ENCODE measurements around the gene FAM32A.

FAM32A gene

DNA sequence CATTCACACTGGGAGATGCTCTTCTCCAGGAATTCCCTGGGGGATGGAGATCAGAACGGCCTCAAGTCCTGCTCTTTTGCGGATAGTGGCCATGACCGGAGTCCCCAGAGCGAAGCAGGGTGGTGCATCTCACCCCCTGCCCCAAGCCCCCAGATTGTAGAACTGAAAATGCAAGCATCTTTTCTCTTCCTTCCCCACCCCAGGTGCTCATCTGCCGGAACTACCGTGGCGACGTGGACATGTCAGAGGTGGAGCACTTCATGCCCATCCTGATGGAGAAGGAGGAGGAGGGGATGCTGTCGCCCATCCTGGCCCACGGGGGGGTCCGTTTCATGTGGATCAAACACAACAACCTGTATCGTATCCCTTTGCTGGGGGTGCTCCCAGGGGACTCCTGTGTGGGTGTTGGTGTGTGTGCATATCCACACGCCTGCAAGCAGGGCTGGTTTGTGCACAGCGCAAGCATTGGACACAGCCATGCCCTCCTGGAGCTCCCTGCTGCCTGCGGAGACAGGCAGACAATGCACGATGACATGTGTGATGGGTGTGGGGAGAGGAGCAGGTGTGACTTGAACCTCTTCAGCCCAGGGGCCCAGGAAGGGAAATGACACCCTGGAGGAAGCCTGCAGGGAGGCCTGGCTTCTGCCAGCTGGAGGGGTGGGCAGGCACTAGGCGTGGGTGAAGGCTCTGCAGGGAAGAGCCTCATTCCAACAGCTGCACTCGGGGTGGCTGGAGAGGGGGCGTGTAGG is 18.2 kb downstream of the FAM32A start:
- no peak for DNase-seq

DNA sequence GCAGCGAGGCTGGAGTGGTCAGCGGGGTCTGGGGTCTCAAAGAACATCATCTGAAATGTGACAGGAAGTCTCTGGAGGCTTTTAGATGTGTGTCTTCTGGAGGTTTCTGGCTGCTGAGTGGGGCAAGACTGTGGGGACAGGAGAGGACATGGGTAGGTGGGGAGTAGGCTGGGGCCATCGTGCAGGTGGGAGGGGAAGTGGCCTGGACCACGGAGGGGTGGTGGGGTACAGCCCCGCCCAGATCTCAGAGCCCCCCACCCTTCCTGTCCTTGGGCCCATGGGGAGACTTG is 18.7 kb downstream of the FAM32A start:
- no peak for DNase-seq

DNA sequence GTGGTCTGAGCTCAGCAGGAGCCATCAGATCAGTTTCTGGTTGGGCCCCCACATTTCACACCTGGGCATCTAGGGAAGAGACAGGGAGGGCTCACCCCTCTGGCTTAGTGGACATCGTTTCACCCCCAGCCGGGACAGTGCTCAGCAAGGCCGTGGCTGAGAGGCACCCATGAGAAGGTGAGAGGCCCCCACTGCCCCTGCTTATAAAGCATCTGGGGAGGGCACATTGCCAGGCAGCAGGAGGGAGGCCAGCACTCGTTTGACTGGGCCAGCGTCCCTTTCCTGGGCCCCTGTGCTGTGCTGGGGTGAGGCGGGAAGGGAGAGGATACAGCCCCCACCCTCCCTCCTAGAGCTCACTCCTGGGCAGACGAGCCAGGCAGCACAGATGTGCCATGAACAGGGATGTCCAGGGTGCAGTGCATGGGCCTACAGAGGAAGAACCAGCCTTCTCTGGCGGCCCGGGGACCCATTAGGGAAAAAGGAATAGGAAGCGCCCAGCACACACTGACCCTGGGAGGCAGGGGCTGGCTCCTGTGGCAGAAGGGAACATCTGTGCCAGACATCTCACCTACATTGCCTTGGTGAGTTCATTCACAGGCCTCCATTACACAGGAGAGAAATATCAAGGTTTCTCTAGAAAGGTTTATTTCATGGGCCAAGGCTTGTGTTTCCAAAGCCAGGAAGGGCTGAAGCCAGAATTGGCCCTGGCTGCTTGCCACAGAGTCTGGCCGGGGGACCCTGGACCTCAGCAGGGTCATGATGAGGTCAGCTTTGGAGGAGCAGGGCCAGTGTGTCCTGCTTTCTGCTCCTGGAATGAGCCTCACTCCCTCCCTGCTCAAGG is 20.2 kb downstream of the FAM32A start:
- no peak for DNase-seq

DNA sequence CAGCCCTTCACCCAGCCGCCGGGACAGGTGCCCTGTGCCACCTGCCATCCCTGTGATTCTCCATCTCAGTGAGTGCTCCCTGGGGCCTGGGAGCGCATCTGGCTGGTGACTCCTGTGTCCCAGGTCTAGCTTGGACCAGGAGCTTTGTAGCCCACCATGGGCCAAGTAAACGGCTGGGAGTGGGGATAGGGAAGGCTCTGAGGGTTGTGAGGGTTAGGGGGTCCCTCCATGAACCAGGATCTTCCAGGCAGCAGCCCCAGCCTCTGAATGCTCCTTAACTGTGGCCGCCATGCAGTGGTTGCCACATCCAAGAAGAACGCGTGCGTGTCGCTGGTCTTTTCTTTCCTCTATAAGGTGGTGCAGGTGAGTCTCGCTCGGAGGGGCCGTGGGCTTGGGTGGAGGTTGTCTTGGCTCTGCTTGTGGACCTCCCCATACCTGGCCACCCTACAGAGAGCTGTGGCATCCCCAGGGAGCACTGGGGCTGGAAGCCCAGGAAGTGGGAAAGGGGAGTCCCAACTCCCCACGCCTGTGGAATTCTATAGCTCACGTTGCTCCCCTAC is 20.9 kb downstream of the FAM32A start:
- DNase-seq = no peak

DNA sequence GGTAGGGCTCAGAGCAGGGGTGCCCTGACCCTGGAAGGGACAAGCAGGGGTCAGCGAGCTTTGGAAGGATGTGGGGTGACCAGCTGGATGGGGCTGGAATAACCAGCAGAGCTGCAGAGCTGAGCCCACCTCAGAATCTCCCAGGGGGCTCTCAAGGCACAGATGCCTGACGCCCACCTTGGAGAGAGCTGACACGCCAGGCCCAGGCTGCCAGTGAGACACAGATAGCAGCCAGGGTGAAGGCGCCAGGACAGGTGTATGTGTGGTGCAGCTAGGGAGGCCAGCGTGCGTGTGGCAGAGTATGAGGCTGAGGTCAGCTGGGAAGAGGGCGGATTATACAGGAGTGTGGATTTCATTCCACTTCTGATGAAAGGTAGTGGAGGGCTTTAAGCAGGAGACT is 21.4 kb downstream of the FAM32A start:
- no peak for DNase-seq

DNA sequence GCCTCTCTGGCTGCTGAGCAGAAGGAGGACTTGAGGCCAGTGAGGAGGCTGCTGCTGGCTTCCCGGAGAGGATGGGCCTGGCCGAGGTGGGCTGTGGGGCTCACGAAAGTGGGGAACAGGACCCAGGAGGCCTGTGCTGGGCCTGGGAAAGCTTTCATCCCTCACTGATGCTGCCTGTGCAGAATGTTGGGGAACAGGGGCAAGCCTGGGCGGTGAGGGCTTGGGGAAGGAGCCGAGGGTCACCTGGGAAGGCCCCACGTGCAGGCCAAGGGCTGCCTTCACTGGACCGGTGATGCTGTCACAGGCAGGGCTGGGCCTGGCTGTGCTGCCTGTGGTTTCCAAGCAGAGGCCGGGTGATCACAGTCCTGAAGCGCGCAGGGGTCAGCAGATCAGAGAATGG is 21.9 kb downstream of the FAM32A start:
- DNase-seq = no peak

DNA sequence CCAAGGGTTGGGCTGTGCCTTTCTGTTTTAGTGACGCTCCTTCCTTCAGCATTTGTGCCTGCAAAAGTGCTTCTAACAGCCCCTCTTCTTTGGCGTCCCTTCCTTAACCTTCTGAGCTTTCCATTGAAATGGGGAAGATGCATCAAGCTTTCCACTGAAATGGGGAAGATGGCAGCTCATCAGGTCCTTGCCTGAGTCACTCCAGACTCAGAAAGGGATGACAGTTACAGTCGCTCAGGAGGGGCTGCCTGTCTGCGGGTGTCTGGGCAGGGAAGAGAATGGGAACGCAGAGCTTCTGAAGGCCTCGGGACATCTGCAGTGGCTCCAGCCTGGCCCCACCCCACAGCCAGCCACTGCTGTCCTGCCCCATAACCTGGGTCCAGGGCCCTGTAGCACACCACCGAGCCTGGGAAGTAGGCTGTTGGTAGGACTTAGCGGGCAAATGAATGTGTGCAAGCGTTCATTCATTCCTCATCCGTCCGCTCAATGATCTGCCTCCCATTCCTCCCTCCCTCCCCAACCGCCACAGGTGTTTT is 22.3 kb downstream of the FAM32A start:
- DNase-seq = no peak

DNA sequence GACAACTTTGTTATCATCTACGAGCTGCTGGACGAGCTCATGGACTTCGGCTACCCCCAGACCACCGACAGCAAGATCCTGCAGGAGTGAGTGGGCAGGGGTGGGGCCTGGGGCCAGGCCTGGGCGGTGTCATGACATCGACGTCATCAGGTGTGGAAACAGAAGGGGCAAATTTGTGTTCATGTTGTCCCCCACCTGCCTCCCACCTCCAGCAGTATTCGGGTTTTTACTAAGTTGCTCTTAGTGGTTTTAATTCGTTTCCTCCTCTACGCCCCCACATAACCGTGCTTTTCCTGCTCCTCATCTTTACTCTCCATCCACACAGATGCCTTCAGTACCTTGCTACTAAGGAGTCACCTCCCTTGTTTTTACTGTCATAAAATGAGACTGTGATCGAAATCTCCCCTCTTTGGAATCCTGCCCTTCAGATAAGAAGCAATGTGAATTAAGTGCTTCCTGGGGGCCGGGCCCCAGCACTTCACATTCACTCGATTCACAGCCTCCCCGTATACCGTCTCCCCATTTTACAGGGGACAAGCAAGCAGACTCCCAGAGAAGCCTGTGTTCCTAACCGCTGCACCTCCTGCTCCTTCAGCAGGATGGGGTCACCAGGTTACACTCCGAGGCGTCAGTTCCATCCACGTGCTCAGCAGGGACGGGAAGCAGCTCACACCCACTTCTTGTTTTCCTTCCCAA is 23.0 kb downstream of the FAM32A start:
- DNase-seq = no peak

DNA sequence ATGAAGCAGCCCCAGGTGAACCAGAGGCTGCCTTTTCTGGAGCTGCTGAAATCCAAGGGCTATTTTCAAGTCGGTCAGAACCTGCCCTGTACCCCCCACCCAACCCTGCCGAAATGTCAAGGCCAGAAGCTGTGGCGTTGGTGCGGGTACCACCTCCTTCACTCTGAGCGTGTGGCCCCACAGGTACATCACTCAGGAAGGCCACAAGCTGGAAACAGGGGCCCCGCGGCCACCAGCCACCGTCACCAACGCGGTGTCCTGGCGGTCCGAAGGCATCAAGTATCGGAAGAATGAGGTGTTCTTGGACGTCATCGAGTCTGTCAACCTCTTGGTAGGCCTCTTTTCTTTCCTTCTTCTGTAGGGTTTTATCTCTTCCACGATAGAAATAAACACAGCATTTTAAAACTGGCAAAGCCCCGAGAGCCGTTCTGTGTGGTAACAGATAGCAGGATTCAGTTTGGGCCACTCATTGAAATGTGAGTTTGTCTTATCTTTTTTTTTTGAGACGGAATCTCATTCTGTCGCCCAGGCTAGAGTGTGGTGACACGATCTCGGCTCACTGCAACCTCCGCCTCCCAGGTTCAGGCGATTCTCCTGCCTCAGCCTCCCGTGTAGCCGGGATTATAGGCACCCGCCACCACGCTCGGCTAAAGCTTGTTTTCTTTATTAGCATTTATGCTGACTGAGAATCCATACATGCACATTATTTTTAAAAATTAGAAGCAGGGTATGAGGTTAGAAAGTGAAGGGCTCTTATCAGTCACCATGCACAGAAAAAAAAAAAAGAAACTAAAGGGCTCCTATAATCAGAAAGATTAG is 23.8 kb downstream of the FAM32A start:
- DNase-seq = no peak

DNA sequence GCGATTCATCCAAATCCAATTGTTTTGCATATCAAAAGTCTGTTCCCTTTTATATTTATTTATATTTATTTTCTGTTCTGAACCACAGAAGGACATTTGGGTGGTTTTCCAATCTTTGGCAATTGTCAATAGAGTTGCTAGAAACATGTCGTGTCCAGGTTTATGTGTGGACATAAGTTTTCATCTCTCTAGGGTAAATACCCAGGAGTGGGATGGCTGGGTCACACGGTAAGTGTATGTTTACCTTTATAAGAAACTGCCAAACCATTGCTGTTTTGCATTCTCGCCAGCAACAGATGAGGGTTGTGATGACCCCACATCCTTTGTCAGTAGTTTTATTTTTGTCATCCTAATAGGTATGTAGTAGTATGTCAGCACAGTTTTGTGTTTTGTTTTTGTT is 25.0 kb downstream of the FAM32A start:
- no peak for DNase-seq

DNA sequence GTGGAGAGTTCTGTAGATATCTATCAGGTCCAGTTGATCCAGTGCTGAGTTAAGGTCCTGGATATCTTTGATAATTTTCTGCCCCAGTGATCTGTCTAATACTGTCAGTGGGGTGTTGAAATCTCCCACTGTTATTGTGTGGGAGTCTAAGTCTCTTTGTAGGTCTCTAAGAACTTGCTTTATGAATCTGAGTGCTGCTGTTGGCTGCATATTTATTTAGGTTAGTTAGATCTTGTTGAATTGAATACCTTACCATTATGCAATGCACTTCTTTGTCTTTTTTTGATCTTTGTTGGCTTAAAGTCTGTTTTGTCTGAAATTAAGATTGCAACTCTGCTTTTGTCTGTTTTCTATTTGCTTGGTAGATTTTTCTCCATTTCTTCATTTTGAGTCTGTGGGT is 27.9 kb downstream of the FAM32A start:
- no peak for DNase-seq

DNA sequence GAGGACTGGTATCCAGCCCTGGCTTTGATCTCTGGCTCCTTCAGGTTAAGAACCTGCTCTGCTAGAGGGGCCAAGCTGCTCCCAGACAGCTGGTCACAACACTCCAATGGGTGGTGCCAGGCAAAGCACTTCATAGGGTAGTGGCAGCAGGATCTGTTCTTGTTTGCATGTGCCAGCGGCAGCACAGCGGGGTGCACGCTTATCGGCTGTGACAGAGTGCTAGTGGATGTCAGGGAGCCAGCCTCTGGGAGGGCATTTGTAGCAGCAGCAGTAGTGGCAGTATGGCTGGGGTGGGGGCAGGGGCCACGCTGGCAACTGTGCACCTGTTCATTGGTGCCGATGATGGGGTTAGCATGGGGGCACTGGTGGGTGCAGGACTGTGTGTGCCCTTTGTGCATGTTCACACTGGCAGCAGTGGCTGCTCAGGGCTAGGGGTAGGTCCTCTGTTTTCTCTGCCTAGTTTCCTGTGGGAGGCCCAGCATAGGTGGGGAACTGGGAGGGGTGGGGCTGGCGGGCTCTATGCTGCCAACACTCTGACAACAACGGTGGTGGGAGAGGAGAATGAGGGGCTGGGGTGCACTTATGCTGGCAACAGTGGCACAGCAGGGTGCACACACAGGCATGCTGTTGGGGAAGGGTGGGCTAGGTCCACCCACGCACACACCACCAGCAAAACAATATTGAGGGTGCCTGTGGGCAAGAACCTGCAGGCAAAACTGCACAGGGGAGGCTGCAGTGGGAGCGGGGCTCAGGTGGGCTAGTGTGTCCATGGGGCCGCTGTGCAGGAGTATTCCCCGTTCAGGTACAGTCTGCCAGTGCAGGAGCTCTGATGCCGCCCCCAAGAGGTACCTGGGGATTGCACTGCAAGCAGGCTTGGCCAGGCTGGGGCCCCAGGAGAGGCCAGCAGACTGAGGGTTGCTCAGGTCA is 31.8 kb downstream of the FAM32A start:
- no peak for DNase-seq

DNA sequence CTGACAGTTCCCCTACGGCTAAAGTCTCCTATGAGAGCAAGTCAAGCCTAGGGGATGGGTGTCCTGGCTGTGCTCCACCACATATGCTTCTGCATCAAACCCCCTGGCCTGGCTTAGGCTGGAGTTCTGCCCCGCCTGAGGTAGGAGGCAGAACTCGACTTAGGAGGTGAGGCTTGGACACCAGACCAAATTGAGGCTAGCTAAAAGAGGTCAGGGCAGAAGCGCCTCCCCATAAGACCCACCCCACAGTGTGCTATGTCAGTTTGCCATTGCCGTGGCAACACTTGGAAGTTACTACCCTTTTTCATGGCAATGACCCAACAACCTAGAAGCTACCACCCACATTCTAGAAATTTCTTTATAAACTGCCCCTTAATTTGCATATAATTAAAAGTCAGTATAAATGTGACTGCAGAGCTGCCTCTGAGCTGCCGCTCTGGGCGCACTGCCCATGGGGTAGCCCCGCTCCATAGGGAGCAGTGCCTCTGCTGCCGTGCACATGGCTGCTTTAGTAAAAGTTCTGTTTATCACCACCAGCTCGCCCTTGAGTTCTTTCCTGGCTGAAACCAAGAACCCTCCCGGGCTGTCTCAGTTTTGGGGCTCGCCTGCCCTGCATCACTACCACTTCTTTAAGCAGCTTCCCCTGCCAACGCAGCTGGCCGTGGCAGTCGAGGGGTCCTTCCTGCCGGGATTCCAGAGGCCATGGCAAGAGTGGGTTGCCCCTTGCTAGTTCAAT is 32.7 kb downstream of the FAM32A start:
- no peak for DNase-seq

DNA sequence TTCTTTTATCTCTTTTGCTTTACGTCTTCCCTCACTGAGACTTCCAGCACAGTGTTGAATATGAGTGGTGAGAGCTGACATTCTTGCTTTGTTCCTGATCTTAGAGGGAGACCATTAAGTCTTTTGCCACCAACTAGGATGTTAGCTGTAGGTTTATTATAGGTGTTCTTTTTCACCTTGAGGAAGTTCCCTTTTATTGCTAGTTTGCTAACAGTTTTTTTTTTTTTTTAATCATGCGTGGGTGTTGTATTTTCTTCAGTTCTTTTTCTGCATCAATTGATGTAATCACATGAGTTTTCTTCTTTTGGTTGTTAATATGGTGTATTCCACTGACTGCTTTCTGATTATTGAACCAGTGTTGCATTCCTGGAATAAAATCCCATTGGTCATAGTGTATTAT is 33.6 kb downstream of the FAM32A start:
- DNase-seq = no peak

DNA sequence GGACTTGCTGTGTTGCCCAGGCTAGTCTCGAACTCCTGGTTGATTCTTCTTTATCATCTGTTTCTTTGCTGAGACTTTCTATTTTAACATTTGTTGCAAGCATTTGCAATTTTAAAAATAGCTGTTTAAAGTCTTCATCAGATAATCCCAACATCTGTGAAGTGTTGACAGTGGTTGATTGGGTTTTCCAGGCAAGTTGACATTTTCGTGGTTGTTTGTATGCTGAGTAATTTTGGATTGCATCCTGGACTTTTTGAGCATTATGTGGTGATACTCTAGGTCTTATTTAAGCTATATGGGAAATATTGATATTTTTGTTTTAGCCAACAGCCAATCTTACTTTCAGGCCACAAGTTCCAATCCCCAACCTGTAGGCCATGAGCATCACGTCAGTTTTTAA is 37.6 kb downstream of the FAM32A start:
- no peak for DNase-seq

DNA sequence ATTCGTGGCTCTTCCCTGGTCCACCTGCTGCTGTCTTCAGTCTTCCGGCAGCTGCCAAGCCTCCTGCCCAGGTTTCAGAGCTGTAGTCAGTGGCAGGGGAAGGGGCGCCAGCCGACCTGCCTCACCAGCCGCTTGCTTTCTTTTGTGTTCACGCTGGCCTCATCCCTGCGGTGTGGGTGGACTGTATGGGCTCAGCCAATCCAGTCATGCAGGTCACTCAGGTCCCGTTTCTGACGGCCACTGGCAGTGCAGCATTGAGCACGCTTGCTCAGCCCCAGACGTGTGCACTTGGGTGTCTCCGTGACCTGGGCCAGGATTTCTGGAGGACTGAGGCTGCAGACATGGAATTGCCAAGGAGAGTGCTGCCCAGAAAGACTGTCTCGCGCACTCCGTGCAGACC is 38.5 kb downstream of the FAM32A start:
- DNase-seq = no peak

DNA sequence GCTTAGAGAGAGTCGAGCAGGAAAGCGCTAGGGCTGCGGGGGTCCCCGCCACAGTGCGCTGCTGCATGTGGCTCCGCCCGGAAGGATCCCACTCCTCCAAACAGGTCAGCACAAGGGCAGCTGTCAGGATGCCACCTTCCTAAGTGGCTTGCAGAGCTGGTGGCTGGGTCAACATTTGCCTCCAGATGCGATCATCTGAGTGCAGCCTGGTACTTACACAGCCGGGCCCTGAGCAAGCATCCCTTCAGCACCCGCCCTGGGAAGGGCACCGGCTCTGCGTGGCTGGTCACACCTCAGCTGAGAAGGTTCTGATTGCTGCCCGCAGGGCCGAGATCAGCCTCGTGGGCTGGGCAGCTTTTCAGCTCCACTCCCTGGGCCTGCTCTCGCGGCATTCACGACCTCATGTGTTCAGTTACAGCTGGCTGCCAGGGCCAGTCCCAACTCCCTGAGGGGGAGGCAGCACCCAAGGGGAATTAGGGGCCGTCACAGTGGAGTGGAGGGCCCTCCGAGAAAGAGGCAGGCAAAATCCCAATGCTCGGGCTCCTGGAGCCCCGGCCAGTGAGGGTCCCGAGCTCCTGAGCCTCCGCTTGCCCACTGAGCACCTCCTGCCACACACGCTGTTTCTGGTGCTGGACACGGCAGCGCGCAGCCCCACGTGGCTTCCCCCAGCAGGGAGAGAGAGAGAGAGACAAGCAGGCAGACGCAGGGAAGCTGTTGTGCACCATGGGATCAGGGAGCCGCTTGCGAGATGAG is 39.3 kb downstream of the FAM32A start:
- no peak for DNase-seq

DNA sequence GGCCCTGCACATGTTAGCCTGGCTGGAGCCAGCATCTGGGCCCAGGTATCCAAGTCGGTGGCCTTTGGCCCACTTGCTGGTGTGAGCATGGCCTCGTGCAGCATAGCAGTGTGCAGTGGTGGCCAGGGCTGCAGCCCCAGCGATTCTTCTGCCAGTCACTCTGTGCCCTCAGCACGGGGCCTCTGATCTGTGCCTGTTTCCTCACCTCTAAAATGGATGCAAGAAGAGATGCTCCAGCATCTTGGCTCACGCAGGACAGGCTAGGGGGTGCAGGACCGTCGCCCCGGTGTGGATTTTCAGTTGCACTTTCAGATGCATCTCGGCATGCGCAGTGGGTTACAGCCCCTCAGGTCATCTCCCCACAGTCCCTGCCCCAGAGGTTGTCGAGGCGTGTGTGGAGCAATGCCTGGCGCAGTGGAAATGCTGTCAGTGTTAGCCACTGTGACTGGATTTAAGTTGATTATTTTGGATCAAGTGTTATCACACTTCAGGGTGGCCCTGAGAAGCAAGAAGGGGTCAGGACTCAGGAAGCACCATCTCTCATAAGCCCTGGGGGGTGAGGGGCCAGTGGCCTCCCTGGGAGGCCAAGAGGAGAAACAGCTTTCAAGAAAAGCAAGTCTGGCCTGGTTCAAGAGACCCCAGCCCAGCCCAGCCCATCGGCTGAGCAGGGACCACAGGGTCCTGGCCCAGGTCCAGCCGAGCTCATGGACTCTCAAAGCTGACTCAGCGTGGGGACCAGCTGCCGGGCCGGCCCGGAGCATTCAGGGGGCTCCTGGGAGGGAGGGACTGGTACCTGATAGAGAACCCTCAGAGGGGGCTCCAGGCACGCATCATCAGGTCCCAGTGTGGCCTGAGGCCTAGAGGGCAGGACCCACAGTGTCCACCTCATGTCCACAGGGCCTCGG is 40.3 kb downstream of the FAM32A start:
- no peak for DNase-seq

DNA sequence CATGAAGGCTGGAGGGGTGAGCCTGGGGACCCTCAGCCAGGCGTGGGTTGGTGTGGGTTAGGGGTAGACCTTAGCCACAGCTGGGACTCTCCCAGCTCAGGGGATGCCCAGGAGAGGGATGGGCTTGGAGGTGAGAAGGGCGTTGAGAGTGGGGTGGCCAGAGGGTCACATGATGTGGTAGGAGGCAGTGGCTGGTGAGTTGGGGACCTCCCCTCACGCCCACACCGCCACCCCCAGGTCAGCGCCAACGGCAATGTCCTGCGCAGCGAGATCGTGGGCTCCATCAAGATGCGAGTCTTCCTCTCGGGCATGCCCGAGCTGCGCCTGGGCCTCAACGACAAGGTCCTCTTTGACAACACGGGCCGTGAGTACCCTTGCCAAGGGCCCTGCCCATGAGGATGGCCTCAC is 41.0 kb downstream of the FAM32A start:
- no peak for DNase-seq

Data from CD4-positive, alpha-beta T cell treated with Interleukin-4 for 4 hours (primary cell).